T1000 (cell line): Measurements from ENCODE around the gene TPRX1.
"Not testable (repeated sequence)": the region's sequence is repeated elsewhere in the genome, so short reads cannot be mapped to it uniquely, and the experiment has no call there.

Experiments used
- DNase-seq: peaks from one replicate; lab custom pipeline; 2025; ENCODE audit warnings: mixed read lengths; lab: John Stamatoyannopoulos, UW

Gene TPRX1

GRCh38 chr19:47766670-47767069 lies 37.7 kb downstream of the TPRX1 start:
- DNase-seq, result no peak

GRCh38 chr19:47766359-47766620 lies 38.1 kb downstream of the TPRX1 start:
- DNase-seq, result no peak

GRCh38 chr19:47765523-47766358 lies 38.6 kb downstream of the TPRX1 start:
- DNase-seq, result peak; percentile 3

GRCh38 chr19:47764705-47765104 lies 39.6 kb downstream of the TPRX1 start:
- not testable (repeated sequence) for DNase-seq

- DNase-seq, result no peak
Measured at GRCh38 chr19:47762615-47763308, 41.6 kb downstream of the TPRX1 start.

- DNase-seq, result no peak
Measured at GRCh38 chr19:47762151-47762550, 42.2 kb downstream of the TPRX1 start.

GRCh38 chr19:47761566-47761965 lies 42.8 kb downstream of the TPRX1 start:
- DNase-seq, result no peak

- DNase-seq, result no peak
Measured at GRCh38 chr19:47760632-47760999, 43.7 kb downstream of the TPRX1 start.

GRCh38 chr19:47758443-47758804 lies 45.9 kb downstream of the TPRX1 start:
- no peak for DNase-seq

GRCh38 chr19:47757617-47758442 lies 46.5 kb downstream of the TPRX1 start:
- no peak for DNase-seq

GRCh38 chr19:47756953-47757608 lies 47.3 kb downstream of the TPRX1 start:
- no peak for DNase-seq

GRCh38 chr19:47756627-47756929 lies 47.8 kb downstream of the TPRX1 start:
- DNase-seq, result no peak

- DNase-seq, result no peak
Measured at GRCh38 chr19:47755762-47756626, 48.4 kb downstream of the TPRX1 start.

GRCh38 chr19:47755065-47755761 lies 49.1 kb downstream of the TPRX1 start:
- no peak for DNase-seq

- DNase-seq, result no peak
Measured at GRCh38 chr19:47754206-47755064, 49.9 kb downstream of the TPRX1 start.

- no peak for DNase-seq
Measured at GRCh38 chr19:47752440-47753211, 51.7 kb downstream of the TPRX1 start.
